AG09319 (cell line): ENCODE data around the gene LEFTY1.

ENCODE experiments used
- DNase-seq: peaks from one replicate; pipeline ENCODE4 v3.0.0-alpha.2; 2010; ENCODE audit warnings: low read depth; ENCODE audit errors: extremely low read depth
- CTCF ChIP-seq: IDR thresholded peaks from 2 replicates; pipeline ENCODE4 v1.5.1; 2011; ENCODE audit warnings: low read depth, mild to moderate bottlenecking, inconsistent platforms, low read length, moderate library complexity

Gene LEFTY1

GRCh38 chr1:225859151-225859550 lies 29.8 kb downstream of the LEFTY1 start:
- no peak for TF ChIP-seq CTCF
- DNase-seq: no peak

GRCh38 chr1:225857256-225857655 lies 31.7 kb downstream of the LEFTY1 start:
- DNase-seq: no peak
- no peak for TF ChIP-seq CTCF

- DNase-seq: no peak
- no peak for TF ChIP-seq CTCF
Observed at GRCh38 chr1:225855503-225856300, 33.2 kb downstream of the LEFTY1 start.

- TF ChIP-seq CTCF: no peak
- no peak for DNase-seq
Observed at GRCh38 chr1:225853441-225853840, 35.5 kb downstream of the LEFTY1 start.

GRCh38 chr1:225852413-225853124 lies 36.4 kb downstream of the LEFTY1 start:
- DNase-seq: no peak
- no peak for TF ChIP-seq CTCF

GRCh38 chr1:225851805-225852204 lies 37.1 kb downstream of the LEFTY1 start:
- TF ChIP-seq CTCF: no peak
- DNase-seq: no peak

GRCh38 chr1:225850370-225850769 lies 38.6 kb downstream of the LEFTY1 start:
- no peak for DNase-seq
- no peak for TF ChIP-seq CTCF
